IMR-90 (cell line): ENCODE measurements around the gene FAM110A. TPM values are rescaled to one million over a fixed set of nuclear protein-coding genes. Genes with fewer than 3 reads are reported as not detected.
"Not testable (repeated sequence)": the region's sequence is repeated elsewhere in the genome, so short reads cannot be mapped to it uniquely, and the experiment has no call there.

ENCODE experiments used
- ATAC-seq: fragments of 200-7000 bp; cut with Tn5 transposase; 2 replicates; pipeline ENCODE4 v1.9.1; 2020; ENCODE audit warnings: low read depth, mild to moderate bottlenecking, moderate library complexity
- BruUV-seq: library from RNA; stranded (reverse); fragments of 400-500 nt; replicated peaks from 2 replicates; lab custom pipeline; 2021; lab: Mats Ljungman, UMichigan
- CTCF ChIA-PET: fragments of 300-600 bp; formaldehyde crosslinking; extraction: SDS; loops from one replicate; lab custom pipeline; 2021; ENCODE audit warnings: antibody characterized with exemption; lab: Yijun Ruan, JAX
- POLR2A ChIA-PET: fragments of 300-600 bp; sonication (Branson Sonifier 250); formaldehyde crosslinking; loops from one replicate; lab custom pipeline; 2022; ENCODE audit warnings: antibody characterized with exemption; ENCODE audit not compliant: unreplicated experiment; lab: Charles Lee
- DNase-seq: peaks from one replicate; pipeline ENCODE4 v3.0.0; 2013
- H2AFZ ChIP-seq: replicated peaks from 2 replicates; pipeline ENCODE3; 2013; ENCODE audit warnings: low read length, mild to moderate bottlenecking; ENCODE audit not compliant: poor library complexity
- H2AK5ac ChIP-seq: 2 replicates; pipeline ENCODE4 v1.6.1; 2013; ENCODE audit warnings: low read depth, low read length, inconsistent platforms
- H2AK9ac ChIP-seq: replicated peaks from 2 replicates; pipeline ENCODE3; 2013; ENCODE audit warnings: mild to moderate bottlenecking, low read depth, low read length, moderate library complexity; ENCODE audit not compliant: poor library complexity
- H2BK120ac ChIP-seq: 2 replicates; pipeline ENCODE4 v1.6.1; 2013; ENCODE audit warnings: low read depth, low read length, inconsistent platforms
- H2BK15ac ChIP-seq: 3 replicates; pipeline ENCODE4 v1.6.1; 2013; ENCODE audit warnings: low read depth, low read length, inconsistent platforms
- H2BK20ac ChIP-seq: 2 replicates; pipeline ENCODE4 v1.6.1; 2013; ENCODE audit warnings: low read depth, mild to moderate bottlenecking, inconsistent platforms, low read length, moderate library complexity
- H2BK5ac ChIP-seq: 2 replicates; pipeline ENCODE4 v1.6.1; 2013; ENCODE audit warnings: mild to moderate bottlenecking, low read depth, low read length, inconsistent platforms; ENCODE audit not compliant: poor library complexity, severe bottlenecking
- H3K14ac ChIP-seq: replicated peaks from 2 replicates; pipeline ENCODE4 v1.6.1; 2013; ENCODE audit warnings: low read depth, low read length, inconsistent platforms
- H3K18ac ChIP-seq: 2 replicates; pipeline ENCODE4 v1.6.1; 2013; ENCODE audit warnings: low read depth, low read length, control low read depth
- H3K23ac ChIP-seq: 2 replicates; pipeline ENCODE4 v1.6.1; 2013; ENCODE audit warnings: low read depth, low read length, inconsistent platforms
- H3K27ac ChIP-seq: 2 replicates; pipeline ENCODE4 v1.5.1; 2013; ENCODE audit warnings: mild to moderate bottlenecking, control low read depth, low read length; ENCODE audit not compliant: insufficient read depth
- H3K27me3 ChIP-seq: 2 replicates; pipeline ENCODE4 v1.6.1; 2013; ENCODE audit warnings: low read length; ENCODE audit not compliant: control insufficient read depth, insufficient read depth
- H3K36me3 ChIP-seq: 2 replicates; pipeline ENCODE4 v1.6.1; 2013; ENCODE audit warnings: low read length, mixed read lengths; ENCODE audit not compliant: control insufficient read depth, insufficient read depth
- H3K4ac ChIP-seq: 2 replicates; pipeline ENCODE4 v1.6.1; 2013; ENCODE audit warnings: low read depth, low read length, inconsistent platforms
- H3K4me1 ChIP-seq: 2 replicates; pipeline ENCODE4 v1.6.1; 2013; ENCODE audit warnings: low read length, mixed read lengths; ENCODE audit not compliant: control insufficient read depth, insufficient read depth
- H3K4me2 ChIP-seq: 2 replicates; pipeline ENCODE4 v1.6.1; 2013; ENCODE audit warnings: low read depth, mild to moderate bottlenecking, control low read depth, low read length, moderate library complexity
- H3K4me3 ChIP-seq: 2 replicates; pipeline ENCODE4 v1.5.1; 2013; ENCODE audit warnings: low read depth, mild to moderate bottlenecking, control low read depth, low read length, moderate library complexity; ENCODE audit not compliant: insufficient read depth
- H3K56ac ChIP-seq: 2 replicates; pipeline ENCODE4 v1.6.1; 2013; ENCODE audit warnings: low read length, inconsistent platforms; ENCODE audit not compliant: insufficient read depth; ENCODE audit errors: extremely low read depth
- H3K79me1 ChIP-seq, 2 experiments: 2 replicates each; pipeline ENCODE4 v1.6.1; 2013; ENCODE audit warnings: low read length in 2 of 2, inconsistent platforms in 1 of 2, low read depth in 1 of 2
- H3K9ac ChIP-seq: 2 replicates; pipeline ENCODE4 v1.6.1; 2013; ENCODE audit warnings: low read depth, low read length, control low read depth
- H3K9me1 ChIP-seq: 2 replicates; pipeline ENCODE4 v1.6.1; 2013; ENCODE audit warnings: low read length, inconsistent platforms; ENCODE audit not compliant: insufficient read depth
- H3K9me3 ChIP-seq: 2 replicates; pipeline ENCODE4 v1.6.1; 2013; ENCODE audit warnings: low read length; ENCODE audit not compliant: control insufficient read depth, insufficient read depth
- H4K20me1 ChIP-seq: 2 replicates; pipeline ENCODE4 v1.6.1; 2013; ENCODE audit warnings: low read length, inconsistent platforms; ENCODE audit not compliant: insufficient read depth
- H4K5ac ChIP-seq: 2 replicates; pipeline ENCODE4 v1.6.1; 2013; ENCODE audit warnings: mild to moderate bottlenecking, low read depth, low read length, control low read depth
- H4K8ac ChIP-seq, 2 experiments: 2 replicates each; pipeline ENCODE4 v1.6.1; 2013; ENCODE audit warnings: low read depth in 2 of 2, low read length in 2 of 2, control low read depth in 1 of 2, inconsistent platforms in 1 of 2
- H4K91ac ChIP-seq: 2 replicates; pipeline ENCODE4 v1.6.1; 2013; ENCODE audit warnings: low read depth, low read length, inconsistent platforms; ENCODE audit not compliant: insufficient read depth
- WGBS, 2 experiments: methylation state at CpG; one replicate each; pipeline versions ENCODE4 v1.1.5 to v1.1.7; 2013; ENCODE audit warnings: missing lambda C conversion rate in 2 of 2; ENCODE audit not compliant: insufficient read length in 1 of 2; ENCODE audit errors: extremely low coverage in 2 of 2; 5-methylcytosine and 5-hydroxymethylcytosine counted together
- dilution Hi-C: fragments of 300-500 bp; cut with HindIII; formaldehyde crosslinking; loops from one replicate; pipeline ENCODE4 v1.14.3; 2018; ENCODE audit warnings: low sequenced_read_pairs; ENCODE audit not compliant: unreplicated experiment
- in situ Hi-C: fragments of 300-500 bp; cut with MboI; formaldehyde crosslinking; loops from 3 replicates; pipeline ENCODE4 v1.14.3; 2019; ENCODE audit warnings: low sequenced_read_pairs, inconsistent platforms, mixed read lengths
- intact Hi-C: fragments of 100-400 bp; cut with micrococcal nuclease; formaldehyde crosslinking; loops from 2 replicates; pipeline ENCODE4 v1.10.0; 2022
- polyA plus RNA-seq, 3 experiments: library from polyadenylated mRNA; depleted of rRNA; stranded (reverse); fragments of >200 nt; gene quantifications; 2 replicates each; pipeline ENCODE4 v1.2.3, GENCODE V29; 2012; ENCODE audit warnings: low replicate concordance in 1 of 3
- total RNA-seq: library from RNA; depleted of rRNA; stranded (reverse); fragments of >200 nt; gene quantifications from 2 replicates; pipeline ENCODE4 v1.2.3, GENCODE V29; 2012

The FAM110A gene
- total and polyA plus RNA-seq, 2 of the 4 experiments (the other 2 are of a cell fraction): 0.36 to 3.6 TPM

- H3K9ac ChIP-seq, H3K27me3 ChIP-seq, H3K36me3 ChIP-seq, H3K79me1 ChIP-seq, H2BK5ac ChIP-seq, H3K18ac ChIP-seq, H2BK15ac ChIP-seq, H3K56ac ChIP-seq, H4K91ac ChIP-seq, H3K9me3 ChIP-seq, CTCF ChIA-PET, H3K4me1 ChIP-seq, DNase-seq, H4K8ac ChIP-seq, POLR2A ChIA-PET, BruUV-seq, H2BK120ac ChIP-seq, H4K5ac ChIP-seq, H4K20me1 ChIP-seq, H3K9me1 ChIP-seq, H2BK20ac ChIP-seq, H3K4me3 ChIP-seq, H3K4ac ChIP-seq, H3K4me2 ChIP-seq, ATAC-seq, H3K23ac ChIP-seq, H2AK9ac ChIP-seq, H2AK5ac ChIP-seq, H2AFZ ChIP-seq, dilution Hi-C loops, H3K27ac ChIP-seq, H3K14ac ChIP-seq: not testable (repeated sequence)
- in situ Hi-C loops: loop anchor here (10.0 kb wide), 1 partner anchor 403 kb away; no protein-coding TSS in a partner anchor
- intact Hi-C loops: loop anchor here (10.0 kb wide), 1 partner anchor 663 kb away; no protein-coding TSS in a partner anchor
- WGBS, 2 experiments: no CpG with 5 or more reads among the region's 13 CpGs
Measured at GRCh38 chr20:811776-812434, 21.6 kb upstream of the FAM110A start.

- H3K4me1 ChIP-seq, H2AFZ ChIP-seq, H3K4ac ChIP-seq, H4K91ac ChIP-seq, H4K20me1 ChIP-seq, H3K9ac ChIP-seq, H3K27me3 ChIP-seq, H2AK5ac ChIP-seq, H2BK15ac ChIP-seq, H2BK120ac ChIP-seq, BruUV-seq, H4K8ac ChIP-seq, H3K14ac ChIP-seq, ATAC-seq, H3K79me1 ChIP-seq, POLR2A ChIA-PET, H3K36me3 ChIP-seq, H3K9me3 ChIP-seq, H3K18ac ChIP-seq, H3K4me2 ChIP-seq, DNase-seq, H2BK5ac ChIP-seq, H3K23ac ChIP-seq, H3K27ac ChIP-seq, H3K9me1 ChIP-seq, H2AK9ac ChIP-seq, H3K56ac ChIP-seq, H3K4me3 ChIP-seq, dilution Hi-C loops, H4K5ac ChIP-seq, H2BK20ac ChIP-seq, CTCF ChIA-PET: not testable (repeated sequence)
- intact Hi-C loops (loop anchor here (10.0 kb wide), 1 partner anchor 662 kb away; no protein-coding TSS in a partner anchor), in situ Hi-C loops (loop anchor here (10.0 kb wide), 1 partner anchor 402 kb away; no protein-coding TSS in a partner anchor)
- WGBS, 2 experiments: no CpG with 5 or more reads among the region's 2 CpGs
Measured at GRCh38 chr20:812435-812814, 21.1 kb upstream of the FAM110A start.
